HG03571 (cell line): ENCODE measurements around the gene PARD3.
"Not testable (repeated sequence)": the region's sequence is repeated elsewhere in the genome, so short reads cannot be mapped to it uniquely, and the experiment has no call there.

Experiments
- ATAC-seq: cut with Tn5 transposase; IDR thresholded peaks from one replicate; pipeline ENCODE4 v1.9.1; 2021; ENCODE audit not compliant: unreplicated experiment

Gene PARD3

DNA sequence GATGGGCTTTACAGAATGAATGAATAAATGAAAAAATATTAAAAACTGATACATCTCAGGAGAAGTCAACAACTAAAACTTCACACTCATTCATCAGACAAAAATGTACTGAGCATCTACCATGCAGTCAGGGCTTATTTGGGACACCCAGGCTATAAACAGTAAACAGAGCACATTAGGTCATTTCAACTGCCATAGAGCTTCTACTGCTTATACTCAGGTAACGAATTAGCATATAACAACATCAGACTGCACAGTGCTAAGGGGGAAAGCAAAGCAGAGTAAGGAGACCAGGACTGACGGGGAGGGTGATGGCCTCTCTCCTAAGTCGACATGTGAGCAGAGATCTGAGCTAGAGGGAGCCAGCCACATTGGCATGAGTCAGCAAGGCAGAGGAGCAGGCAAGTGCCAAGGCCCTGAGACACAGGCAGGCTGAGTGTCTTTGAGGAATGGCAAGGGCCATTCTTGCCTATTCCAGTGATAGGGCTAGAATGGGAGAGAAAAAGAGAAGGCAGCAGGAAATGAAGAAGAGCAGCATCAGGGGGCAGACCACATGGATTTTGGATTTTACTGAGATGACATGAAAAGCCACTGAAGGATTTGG lies 528.9 kb downstream of the PARD3 start:
- ATAC-seq, result no peak

- ATAC-seq, result no peak
Measured at GRCh38 chr10:34281661-34282582, 533.2 kb downstream of the PARD3 start.

GRCh38 chr10:34280599-34281374 lies 534.3 kb downstream of the PARD3 start:
- no peak for ATAC-seq

- no peak for ATAC-seq
Measured at GRCh38 chr10:34275626-34276130, 539.4 kb downstream of the PARD3 start.

DNA sequence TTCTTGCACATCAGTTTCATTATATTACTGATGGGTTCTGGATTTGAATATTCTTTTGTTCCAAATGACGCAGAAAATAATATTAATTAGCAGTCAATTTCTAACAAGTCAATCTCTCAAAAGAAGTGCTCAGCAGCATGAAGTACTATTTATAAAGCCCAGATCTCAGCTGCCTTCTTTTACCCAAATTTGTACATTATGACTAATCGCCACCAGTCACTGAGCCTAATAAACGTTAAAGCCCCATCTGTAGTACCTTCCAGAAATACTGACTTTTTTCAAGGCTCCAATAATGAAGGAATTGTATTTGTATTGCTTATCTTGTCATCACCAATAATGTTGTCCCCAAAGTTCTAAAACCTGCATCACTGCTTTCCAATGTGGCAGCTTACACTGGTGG lies 540.2 kb downstream of the PARD3 start:
- no peak for ATAC-seq

DNA sequence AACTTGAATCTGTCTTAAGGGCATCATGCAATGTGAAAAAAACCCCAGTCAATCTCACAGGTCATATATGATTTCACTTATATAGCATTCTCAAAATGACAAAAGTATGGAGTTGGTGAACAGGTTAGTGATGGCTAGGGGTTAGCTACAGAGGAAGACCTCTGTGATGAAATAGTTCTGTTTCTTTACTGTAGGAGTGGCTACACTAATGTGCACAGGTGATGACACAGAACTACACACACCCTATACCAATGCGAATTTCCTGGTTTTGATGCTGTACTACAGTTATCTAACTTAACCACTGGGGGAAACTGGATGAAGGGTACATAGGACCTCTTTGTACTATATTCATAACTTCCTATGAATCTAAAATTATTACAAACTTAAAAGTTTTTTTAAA lies 541.8 kb downstream of the PARD3 start:
- ATAC-seq, result no peak

DNA sequence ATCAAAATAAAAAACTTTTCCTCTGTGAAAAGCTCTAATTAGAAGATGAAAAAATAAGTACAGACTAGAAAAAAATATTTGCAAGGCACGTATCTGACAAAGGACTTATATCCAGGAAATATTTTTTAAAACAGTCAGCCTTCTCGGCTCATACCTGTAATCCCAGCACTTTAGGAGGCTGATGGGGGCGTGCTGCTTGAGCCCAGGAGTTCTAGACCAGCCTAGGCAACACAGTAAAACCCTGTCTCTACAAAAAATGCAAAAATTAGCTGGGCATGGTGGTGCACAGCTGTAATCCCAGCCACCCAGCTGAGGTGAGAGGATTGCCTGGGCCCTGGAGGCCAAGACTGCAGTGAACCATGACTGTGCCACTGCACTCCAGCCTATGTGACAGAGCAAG lies 542.8 kb downstream of the PARD3 start:
- no peak for ATAC-seq

DNA sequence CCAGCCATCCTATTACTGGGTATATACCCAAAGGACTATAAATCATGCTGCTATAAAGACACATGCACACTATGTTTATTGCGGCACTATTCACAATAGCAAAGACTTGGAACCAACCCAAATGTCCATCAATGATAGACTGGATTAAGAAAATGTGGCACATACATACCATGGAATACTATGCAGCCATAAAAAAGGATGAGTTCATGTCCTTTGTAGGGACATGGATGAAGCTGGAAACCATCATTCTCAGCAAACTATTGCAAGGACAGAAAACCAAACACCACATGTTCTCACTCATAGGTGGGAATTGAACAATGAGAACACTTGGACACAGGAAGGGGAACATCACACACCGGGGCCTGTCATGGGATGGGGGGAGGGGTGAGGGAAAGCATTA lies 546.7 kb downstream of the PARD3 start:
- ATAC-seq, result not testable (repeated sequence)

DNA sequence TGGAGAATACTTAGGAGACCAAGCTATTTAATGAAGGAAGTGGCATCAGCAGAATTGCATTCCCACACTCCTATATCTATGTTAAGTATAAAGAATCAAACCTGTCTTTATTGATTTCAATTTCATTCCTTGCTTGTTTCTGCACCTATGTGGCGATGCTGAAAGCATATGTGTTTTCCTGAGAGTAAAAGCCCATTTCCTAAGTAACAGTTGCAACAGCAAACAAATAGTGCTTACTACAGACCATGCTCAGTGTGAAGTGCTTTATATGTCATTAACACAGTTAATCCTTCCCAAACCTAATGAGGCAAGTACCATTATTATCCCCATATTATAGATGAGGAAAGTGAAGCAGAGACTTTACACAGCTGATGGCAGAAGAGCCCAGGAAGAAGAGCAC lies 552.1 kb downstream of the PARD3 start:
- ATAC-seq, result no peak

DNA sequence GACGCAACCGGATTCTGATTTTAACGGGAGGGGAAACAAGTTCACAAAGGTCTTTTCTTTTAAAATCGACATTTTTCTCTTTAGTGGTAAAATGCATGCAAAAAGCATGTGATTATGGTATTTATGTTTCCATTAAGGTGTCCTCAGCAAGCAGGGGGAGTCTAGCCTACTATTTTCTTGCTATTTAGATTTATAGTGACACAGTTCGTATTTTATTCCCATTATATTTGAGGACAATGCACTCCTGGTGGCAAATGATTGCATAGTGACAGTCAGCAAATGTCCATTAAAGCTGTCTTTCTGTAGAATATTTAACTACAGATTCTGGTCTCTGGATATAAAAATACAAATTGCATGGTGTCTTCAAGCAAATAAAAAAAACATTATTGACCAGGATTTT lies 554.2 kb downstream of the PARD3 start:
- no peak for ATAC-seq

- no peak for ATAC-seq
Measured at GRCh38 chr10:34256216-34256615, 558.9 kb downstream of the PARD3 start.

- no peak for ATAC-seq
Measured at GRCh38 chr10:34255035-34255434, 560.1 kb downstream of the PARD3 start.

- ATAC-seq, result no peak
Measured at GRCh38 chr10:34254596-34254995, 560.5 kb downstream of the PARD3 start.

DNA sequence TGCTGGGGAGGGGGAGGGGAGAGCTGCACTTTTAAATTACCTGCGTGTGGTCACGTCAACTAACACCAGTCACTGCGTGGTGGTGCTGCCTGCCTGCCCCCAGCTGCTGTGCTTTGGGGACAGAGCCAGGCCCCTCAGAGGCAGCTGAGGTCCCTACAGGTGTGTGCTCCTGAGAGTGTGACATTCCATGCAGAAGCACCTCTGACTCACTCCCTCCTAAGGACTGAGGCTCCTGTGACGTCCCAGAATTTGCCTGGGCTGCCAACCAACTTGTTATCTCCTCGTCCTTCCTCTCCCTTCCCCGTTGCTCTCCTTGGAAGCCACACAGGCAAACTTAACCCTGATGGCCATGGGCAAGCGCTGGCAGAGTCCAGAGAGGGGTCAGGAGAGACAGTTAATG lies 563.0 kb downstream of the PARD3 start:
- no peak for ATAC-seq

- ATAC-seq, result no peak
Measured at GRCh38 chr10:34251177-34251576, 563.9 kb downstream of the PARD3 start.

DNA sequence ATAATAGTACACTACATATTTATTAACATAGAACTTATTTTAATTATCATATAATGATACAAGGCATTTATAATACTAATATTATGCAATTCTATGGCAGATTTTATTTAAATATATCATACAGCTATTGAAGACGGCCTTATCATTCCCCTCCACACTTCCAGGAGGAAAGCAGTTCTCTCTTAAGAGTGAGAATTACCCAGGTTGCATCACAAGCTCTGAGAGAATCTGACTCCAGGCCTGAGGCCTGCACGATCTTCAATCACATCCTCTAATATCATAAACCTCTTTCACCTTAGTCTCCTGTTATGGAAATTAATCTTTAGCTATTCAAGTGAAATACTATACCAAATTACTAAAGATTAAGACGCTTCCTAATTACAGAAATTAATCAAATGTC lies 564.4 kb downstream of the PARD3 start:
- no peak for ATAC-seq

DNA sequence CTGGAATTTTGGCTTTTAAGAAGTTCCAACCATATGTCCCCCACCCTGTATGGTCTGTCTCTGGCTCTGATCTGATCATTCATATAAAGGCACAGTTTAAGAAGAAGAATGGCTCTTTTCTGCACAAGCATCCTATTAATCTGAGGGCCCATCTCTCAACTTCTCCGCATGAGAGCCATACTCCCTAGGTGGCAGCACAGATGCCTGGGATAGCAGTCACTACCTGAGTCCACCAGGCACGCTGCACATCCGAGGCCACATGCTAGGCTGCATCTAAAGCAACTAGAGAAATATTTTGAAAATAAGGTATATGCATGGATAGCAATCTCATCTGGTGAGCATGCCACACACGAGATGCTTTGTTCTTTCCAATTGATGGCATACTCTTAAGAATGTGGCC lies 565.5 kb downstream of the PARD3 start:
- no peak for ATAC-seq

DNA sequence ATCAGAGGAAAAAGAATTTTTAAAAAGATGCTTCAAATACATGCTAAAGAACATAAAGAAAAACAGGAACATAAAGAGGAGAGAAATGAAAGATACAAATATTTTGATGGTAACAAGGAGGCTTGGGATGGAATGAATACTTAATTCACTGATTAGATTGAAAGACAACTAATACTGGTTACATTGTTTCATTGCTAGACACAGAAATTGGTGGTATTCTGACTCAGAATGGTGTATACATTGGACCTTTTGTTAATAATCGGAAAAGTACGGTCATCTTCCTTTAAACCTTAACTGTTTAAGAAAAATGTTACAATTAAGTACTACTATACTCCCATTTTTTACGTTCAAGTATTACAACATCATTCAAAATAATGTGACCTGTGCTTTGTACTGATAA lies 567.5 kb downstream of the PARD3 start:
- ATAC-seq, result no peak

DNA sequence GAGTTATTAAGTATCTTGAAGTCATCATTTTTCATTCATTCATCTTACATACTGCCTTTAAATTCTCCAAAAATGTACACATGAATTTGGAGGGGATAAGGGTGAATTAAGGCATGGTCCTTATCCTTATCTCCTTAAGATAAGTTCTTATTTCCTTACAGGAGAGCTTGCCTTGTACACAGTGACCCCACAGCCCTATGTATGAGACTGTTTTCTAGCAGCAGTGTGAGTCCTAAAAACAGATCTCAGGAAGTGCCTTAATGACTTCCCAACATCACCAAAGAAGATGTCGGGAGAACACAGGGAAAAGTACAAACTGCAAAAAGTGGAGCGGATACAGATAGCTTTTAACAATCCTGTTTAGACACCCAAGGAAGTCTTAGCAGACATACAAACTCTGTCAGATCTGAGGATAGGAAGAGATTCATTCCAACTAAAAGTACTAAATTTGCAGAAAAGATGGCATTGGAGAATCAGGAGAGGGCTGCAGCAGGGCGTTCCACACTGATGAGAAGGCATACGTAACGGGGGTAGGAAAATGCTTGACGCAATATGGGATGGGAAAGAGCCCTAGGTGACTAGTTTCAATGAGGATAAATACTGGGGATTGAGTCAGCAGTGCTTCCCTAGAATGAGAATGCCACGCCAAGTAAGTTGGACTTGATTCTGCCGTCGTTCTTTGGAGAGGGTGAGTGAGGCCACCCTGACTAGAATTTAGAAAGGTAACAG lies 570.2 kb downstream of the PARD3 start:
- ATAC-seq, result no peak

DNA sequence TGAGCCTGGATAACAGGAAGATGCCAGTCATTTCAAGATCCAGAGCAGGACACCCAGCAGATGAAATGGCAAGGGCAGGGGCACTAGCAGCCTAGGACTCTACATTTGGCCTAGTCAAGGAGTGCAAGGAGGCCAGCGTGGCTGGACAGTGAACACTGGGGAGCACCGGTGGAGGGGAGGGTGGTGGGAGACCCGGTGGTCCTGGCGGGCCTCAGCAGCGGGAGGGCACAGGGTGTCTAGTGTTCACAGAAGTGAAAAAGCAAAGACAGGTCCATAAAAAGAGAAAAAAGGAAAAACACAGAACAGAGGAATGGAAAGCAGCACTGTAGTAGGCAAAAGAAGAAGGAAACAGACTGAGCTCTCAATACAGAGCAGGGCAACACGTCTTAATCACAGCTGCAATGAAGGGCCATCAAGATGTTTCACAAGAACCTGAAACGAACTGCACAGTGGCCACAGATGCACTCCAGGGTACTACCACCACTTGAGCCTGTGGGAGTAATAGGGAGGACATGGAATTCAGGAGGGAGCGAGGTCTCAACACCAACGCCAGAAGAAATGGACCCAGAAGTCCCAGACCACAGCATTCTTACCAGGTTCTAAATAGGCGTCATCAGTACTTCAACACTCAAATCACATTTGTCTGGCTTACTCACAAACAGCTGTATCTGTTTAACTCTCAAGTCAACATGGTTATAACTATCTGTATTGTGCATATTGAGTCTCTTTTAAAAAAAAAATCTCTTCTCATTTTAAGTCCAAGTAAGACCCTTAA lies 573.7 kb downstream of the PARD3 start:
- no peak for ATAC-seq
